ENCODE data around the gene ZNF215.

DNA sequence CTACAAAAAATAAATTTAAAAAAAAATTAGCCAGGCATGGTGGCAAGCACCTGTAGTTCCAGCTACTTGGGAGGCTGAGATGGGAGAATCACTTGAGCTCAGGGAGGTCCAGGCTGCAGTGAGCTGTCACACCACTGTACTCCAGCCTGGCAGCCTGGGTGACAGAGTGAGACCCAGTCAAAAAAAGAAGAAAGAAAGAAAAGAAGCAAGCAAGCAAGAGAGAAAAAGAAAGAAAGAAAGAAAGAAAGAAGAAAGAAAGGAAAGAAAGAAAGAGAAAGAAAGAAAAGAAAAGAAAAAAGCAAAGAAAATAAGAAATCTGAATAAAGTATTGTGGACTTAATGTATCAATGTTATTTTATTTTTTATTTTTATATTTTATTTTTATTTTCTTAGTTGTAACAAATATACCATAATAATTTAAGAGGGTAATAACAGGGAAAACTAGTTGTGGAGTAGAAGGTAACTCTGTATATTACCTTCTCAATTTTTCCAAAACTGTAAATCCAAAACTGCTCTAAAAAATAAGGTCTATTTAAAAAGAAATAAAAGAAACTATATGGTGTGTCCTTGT lies 1.1 kb upstream of the ZNF215 start:
- TF ChIP-seq, protein P1, sequence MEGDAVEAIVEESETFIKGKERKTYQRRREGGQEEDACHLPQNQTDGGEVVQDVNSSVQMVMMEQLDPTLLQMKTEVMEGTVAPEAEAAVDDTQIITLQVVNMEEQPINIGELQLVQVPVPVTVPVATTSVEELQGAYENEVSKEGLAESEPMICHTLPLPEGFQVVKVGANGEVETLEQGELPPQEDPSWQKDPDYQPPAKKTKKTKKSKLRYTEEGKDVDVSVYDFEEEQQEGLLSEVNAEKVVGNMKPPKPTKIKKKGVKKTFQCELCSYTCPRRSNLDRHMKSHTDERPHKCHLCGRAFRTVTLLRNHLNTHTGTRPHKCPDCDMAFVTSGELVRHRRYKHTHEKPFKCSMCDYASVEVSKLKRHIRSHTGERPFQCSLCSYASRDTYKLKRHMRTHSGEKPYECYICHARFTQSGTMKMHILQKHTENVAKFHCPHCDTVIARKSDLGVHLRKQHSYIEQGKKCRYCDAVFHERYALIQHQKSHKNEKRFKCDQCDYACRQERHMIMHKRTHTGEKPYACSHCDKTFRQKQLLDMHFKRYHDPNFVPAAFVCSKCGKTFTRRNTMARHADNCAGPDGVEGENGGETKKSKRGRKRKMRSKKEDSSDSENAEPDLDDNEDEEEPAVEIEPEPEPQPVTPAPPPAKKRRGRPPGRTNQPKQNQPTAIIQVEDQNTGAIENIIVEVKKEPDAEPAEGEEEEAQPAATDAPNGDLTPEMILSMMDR (IDR thresholded peaks at IDR 0.05), result no peak
- TF ChIP-seq POLR2A (IDR thresholded peaks at IDR 0.05), result no peak

Measured in body of pancreas (tissue), 4 donors.